ENCODE results near the gene ALDH3B2.
"Not testable (repeated sequence)": the region's sequence is repeated elsewhere in the genome, so short reads cannot be mapped to it uniquely, and the experiment has no call there.

The ALDH3B2 gene

DNA sequence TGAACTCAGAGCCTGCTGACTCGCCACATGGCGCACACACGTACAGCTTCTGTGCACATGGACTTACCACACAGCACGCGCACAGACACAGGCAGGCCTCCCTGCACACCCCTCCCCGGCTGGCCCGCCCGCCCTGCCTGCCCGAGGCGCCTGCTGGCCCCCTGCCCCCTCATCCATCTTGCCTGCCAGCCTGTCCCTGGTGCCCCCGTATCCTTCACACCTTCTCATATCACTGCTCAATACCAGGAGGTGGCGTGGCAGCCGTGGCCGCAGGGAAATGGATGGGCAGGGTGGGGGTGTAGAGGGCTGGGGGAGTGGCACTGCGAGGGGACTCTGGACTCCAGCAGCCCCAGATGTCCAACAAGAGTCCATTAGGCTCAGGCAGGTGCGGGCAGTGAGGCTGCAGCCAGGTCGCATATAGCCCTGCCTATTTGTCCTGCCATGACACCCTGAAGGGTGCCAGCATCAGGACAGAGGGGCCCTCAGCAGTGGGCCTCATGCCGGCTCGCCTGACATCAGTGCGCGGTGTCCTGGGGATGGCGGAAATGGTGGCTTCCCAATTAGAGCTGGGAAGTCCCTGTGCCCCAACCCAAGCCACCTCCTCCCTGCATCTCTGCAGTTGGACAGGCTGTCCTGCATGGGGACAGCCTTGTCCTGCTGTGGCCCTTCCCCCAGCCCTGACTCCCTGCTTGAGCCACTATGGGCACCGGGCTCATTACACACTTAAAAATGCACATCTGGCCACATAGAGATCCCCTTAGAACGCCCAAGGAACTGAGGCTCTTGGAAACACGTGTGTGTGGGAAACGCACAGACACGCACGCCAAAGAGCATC is 32.9 kb downstream of the ALDH3B2 start:
- no peak for DNase-seq

DNA sequence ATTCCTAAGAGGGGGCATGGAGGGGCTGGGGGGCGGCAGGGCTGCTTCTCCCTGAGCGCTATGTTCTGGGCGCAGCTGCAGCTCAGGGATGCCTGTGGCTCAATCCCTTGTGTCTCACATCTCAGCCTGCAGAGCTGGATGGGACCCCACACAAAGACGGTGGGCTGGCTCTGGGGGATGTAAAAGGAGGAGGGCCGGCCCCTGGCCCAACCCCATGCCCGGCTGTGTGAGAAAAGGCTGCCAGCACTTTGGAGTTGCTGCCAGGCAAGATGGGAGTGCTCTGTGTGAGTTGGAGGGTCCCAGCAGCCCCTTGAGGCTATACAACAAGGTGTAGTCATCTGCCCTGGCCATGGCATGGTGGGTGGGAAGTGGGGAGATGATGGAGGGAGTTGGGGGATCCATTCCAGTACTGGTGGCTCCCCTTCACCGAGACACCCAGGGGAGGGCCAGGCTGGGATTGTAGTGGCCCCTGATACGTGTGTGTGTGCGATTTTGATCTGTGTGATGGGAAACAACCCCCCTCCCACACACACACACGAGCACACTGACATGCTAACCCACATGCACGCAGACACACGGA is 33.6 kb downstream of the ALDH3B2 start:
- DNase-seq, result no peak

DNA sequence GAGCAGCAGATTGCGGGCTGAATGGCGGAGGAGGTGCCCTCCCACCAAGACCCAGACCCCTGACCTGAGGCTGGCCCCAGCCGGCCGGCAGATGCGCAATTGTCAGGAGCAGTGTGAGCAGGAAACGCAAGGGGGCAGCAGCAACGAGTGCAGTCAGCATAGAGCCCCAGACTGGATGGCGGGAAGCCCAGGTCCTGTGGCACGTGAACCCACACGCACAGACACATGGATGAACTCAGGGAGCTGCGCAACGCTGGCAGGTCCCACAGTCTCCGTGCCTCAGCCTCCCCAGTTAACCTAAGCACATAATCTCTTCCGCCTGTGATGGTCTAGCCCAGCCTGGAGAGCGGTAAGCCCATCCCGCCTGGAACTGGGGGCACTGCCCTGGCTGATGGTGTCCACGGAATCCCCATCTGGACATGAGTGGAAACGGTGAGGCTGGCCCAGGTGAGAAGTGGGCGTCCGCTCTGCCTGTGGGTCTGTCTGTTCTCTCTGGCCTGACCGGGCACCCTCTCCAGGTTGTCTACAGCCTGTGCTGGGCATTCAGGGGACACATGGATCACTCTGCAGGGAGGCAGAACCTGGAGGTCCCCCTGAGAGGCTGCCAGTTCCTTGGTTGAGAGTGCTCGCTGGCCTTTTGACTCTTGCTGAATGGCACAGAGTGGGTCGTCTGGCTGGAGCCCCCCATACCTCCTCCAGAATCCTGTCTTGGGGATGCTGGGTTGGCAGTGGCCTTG is 34.2 kb downstream of the ALDH3B2 start:
- DNase-seq, result peak; percentile 69

DNA sequence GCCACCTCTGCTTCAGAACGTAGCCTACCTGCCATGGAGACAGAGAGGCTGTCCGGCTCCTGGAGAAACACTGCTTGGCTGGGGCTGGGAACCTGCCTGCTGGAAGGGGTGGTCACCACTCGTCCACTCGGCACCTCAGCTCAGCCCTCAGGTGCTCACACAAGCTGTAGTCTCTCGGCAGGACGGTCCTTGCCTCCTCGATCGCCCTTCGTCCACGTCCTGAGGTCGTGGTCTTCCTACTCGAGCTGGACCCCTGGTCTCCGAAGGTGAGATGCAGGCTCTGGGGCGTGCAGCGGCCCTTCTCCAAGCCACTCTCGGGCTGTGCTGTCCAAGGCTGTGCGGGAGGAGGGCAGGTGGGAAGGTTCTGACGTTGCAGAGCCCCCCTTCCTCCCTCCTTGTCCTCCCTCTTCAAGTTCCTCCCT is 35.0 kb downstream of the ALDH3B2 start, which contains the start of gene TBX10:
Gene TBX10, minus strand, starts transcription at position 326 of the 422 bp plus-strand sequence. Its CDS starts 291 bp downstream, at position 35.
- no peak for DNase-seq

- no peak for DNase-seq
Measured at GRCh38 chr11:67638535-67639437, 35.6 kb downstream of the ALDH3B2 start.

DNA sequence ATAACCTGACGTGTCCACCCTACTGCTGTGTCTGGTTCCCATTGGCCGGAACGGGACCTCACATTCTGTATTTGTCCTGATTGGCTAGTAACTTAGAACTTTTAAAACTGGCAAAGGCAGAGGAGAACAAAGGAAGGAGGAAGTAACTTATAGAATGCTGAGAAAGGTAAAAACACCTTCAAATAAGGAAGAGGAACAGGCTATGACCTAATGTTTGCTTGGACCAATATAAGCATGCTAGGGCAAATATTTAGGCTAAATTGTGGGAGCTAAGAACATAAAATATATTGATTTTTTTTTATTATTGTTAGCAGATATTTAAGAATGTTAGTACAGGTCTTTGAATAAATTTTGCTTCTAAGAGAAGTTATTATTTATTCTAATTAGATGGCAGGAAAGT is 37.0 kb downstream of the ALDH3B2 start:
- not testable (repeated sequence) for DNase-seq

DNA sequence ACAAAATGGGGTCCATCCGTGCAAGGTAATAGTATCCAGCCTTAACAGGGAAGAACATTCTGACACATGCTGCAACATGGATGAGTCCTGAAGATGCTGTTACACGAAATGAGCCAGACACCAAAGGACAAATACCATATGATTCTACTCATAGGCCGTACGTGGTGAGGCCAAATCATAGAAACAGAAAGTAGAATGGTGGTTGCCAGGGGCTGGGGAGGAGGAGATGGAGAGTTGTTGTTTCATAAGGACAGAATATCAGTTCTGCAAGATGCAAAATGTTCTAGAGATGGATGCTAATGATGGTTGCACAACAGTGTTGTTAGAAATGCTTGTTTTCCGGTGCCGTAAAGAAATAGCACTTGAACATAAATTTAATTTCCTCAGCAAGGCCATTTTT is 37.5 kb downstream of the ALDH3B2 start:
- DNase-seq, result no peak

DNA sequence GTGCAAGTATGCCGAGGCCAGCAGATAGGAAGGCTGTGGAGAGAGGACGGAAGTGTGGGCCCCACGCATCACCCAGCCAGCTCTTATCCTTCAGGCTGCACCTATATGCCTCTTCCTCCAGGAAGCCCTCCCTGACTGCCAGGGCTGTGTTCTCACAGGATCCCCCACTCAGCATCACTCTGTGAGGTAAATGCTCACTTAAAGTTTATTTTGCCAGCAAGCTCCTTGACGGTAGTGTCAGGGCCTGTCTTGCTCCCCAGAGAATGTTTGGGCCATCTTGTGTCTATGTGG is 39.2 kb downstream of the ALDH3B2 start:
- DNase-seq, result no peak

GRCh38 chr11:67634366-67635230 is 39.8 kb downstream of the ALDH3B2 start:
- no peak for DNase-seq

- DNase-seq, result no peak
Measured at GRCh38 chr11:67633758-67634365, 40.6 kb downstream of the ALDH3B2 start.

GRCh38 chr11:67632982-67633755 is 41.3 kb downstream of the ALDH3B2 start:
- peak; percentile 14 for DNase-seq

- DNase-seq, result peak; percentile 20
Measured at GRCh38 chr11:67632175-67632981, 42.0 kb downstream of the ALDH3B2 start.

GRCh38 chr11:67631853-67632174 is 42.6 kb downstream of the ALDH3B2 start:
- no peak for DNase-seq

- DNase-seq, result peak; percentile 33
Measured at GRCh38 chr11:67631411-67631810, 43.0 kb downstream of the ALDH3B2 start.

DNA sequence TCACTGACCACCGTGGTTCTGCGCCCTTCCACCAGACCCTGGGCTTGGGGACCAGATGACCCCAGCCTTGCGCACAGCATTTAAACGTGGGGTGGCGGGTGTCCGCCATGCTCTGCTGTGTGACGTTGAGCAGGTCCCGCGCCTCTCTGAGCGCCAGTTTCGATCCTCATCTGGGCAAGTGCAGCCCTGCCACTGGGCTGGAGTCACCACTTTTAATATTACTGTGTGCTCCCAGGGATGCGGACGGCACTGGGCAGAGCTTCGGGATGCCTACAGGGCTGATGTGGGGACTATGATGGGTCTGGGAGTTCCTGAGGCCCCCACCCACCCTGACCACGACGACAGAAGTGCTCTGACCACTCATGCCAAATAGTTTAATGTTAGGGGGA is 43.5 kb downstream of the ALDH3B2 start:
- DNase-seq, result no peak

GRCh38 chr11:67630228-67630942 is 44.0 kb downstream of the ALDH3B2 start:
- peak; percentile 100 for DNase-seq

GRCh38 chr11:67629386-67630227 is 44.8 kb downstream of the ALDH3B2 start, which contains the start of gene NUDT8:
Gene NUDT8, minus strand, starts transcription at chr11:67629937. Its CDS starts 26 bp downstream, at chr11:67629911.
- peak; percentile 84 for DNase-seq
